Breast epithelium (tissue), 3 donors: ENCODE measurements around the gene KIF6.

Source experiments
- POLR2A ChIP-seq: fragments of 450-650 bp; IDR thresholded peaks from one replicate; pipeline ENCODE4 v1.6.1; 2016; ENCODE audit warnings: antibody characterized with exemption, mild to moderate bottlenecking, moderate library complexity
- POLR2AphosphoS5 ChIP-seq, 3 donors: sonication (generic); formaldehyde crosslinking; IDR thresholded peaks; one replicate each; pipeline ENCODE4 v1.6.1; 2017; ENCODE audit warnings: antibody characterized with exemption in 3 of 3
- TF ChIP-seq, protein P1 (sequence below), 3 donors: fragments of 450-650 bp; IDR thresholded peaks; one replicate each; pipeline ENCODE4 v1.5.1; 2016 to 2017; ENCODE audit warnings: antibody characterized with exemption in 3 of 3, mild to moderate bottlenecking in 3 of 3, moderate library complexity in 3 of 3

DNA sequence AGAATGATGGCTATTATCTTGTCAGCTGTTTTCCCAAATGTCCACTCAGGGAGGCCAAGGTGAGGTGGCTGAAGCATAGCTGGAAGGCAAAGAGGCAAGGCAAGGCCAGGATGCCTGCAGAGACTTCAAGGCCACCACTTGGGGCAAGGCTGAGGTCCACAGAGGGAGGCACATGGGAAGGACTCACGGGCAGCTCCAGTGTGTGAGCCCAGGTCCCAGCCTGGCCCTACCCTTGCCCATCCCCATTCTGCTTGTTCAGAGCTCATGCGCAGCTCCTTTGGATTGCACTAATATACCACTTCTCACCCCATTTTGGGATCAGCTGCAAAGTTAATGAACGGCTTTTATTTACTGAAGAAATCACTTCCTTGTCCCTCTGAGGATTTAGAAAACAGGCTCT, 291.6 kb downstream of the KIF6 start:
- TF ChIP-seq, protein P1, sequence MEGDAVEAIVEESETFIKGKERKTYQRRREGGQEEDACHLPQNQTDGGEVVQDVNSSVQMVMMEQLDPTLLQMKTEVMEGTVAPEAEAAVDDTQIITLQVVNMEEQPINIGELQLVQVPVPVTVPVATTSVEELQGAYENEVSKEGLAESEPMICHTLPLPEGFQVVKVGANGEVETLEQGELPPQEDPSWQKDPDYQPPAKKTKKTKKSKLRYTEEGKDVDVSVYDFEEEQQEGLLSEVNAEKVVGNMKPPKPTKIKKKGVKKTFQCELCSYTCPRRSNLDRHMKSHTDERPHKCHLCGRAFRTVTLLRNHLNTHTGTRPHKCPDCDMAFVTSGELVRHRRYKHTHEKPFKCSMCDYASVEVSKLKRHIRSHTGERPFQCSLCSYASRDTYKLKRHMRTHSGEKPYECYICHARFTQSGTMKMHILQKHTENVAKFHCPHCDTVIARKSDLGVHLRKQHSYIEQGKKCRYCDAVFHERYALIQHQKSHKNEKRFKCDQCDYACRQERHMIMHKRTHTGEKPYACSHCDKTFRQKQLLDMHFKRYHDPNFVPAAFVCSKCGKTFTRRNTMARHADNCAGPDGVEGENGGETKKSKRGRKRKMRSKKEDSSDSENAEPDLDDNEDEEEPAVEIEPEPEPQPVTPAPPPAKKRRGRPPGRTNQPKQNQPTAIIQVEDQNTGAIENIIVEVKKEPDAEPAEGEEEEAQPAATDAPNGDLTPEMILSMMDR (IDR thresholded peaks at IDR 0.05): no peak
- TF ChIP-seq POLR2AphosphoS5 (IDR thresholded peaks at IDR 0.05) (no peak), POLR2A (no peak)
